HepG2 (cell line): ENCODE measurements around the gene CD320. TPM values are rescaled to one million over a fixed set of nuclear protein-coding genes. Genes with fewer than 3 reads are reported as not detected.

Source experiments
- CSRNP1 ChIP-seq: sonication (generic); formaldehyde crosslinking; IDR thresholded peaks from 2 replicates; pipeline ENCODE4 v1.8.1; 2023; ENCODE audit warnings: mild to moderate bottlenecking, missing genetic modification reagents
- FOXO4 ChIP-seq: sonication (generic); formaldehyde crosslinking; conservative IDR thresholded peaks from 2 replicates; pipeline ENCODE4 v1.8.1; 2023; ENCODE audit warnings: missing genetic modification reagents
- HMGA1 ChIP-seq: sonication (generic); formaldehyde crosslinking; conservative IDR thresholded peaks from 2 replicates; pipeline ENCODE4 v1.4.0; 2020; ENCODE audit warnings: missing genetic modification reagents
- KLF16 ChIP-seq, 2 experiments: sonication (generic) in 1 of 2; formaldehyde crosslinking in 1 of 2; IDR thresholded peaks; 2 replicates each; pipeline versions ENCODE4 v1.6.1 to v1.8.0; 2016 to 2023; ENCODE audit warnings: missing genetic modification reagents in 2 of 2, missing compliant biosample characterization in 1 of 2
- POGK ChIP-seq: sonication (generic); formaldehyde crosslinking; conservative IDR thresholded peaks from 2 replicates; pipeline ENCODE4 v1.8.0; 2022; ENCODE audit warnings: mild to moderate bottlenecking, moderate library complexity, missing genetic modification reagents
- REST ChIP-seq, 2 experiments: IDR thresholded peaks; 2 replicates each; pipeline ENCODE4 v1.6.1; 2011 to 2012; ENCODE audit warnings: low read length in 2 of 2, borderline replicate concordance in 1 of 2, low read depth in 1 of 2, mild to moderate bottlenecking in 1 of 2, moderate library complexity in 1 of 2
- SAFB2 ChIP-seq: sonication (generic); formaldehyde crosslinking; IDR thresholded peaks from 2 replicates; pipeline ENCODE4 v1.5.1; 2020; ENCODE audit warnings: missing genetic modification reagents, low read depth, mild to moderate bottlenecking, borderline replicate concordance
- TAF15 ChIP-seq: fragments of 200-400 bp; formaldehyde crosslinking; IDR thresholded peaks from one replicate; pipeline ENCODE4 v1.6.1; 2018; ENCODE audit warnings: mild to moderate bottlenecking, low read depth, low read length; ENCODE audit not compliant: poor library complexity, severe bottlenecking
- ZBED4 ChIP-seq: sonication (generic); formaldehyde crosslinking; IDR thresholded peaks from 2 replicates; pipeline ENCODE4 v1.4.0; 2020; ENCODE audit warnings: missing genetic modification reagents, borderline replicate concordance
- polyA plus RNA-seq, 8 experiments: library from polyadenylated mRNA; depleted of rRNA in 3 of 8; stranded (reverse) in 7 of 8; unstranded in 1 of 8; fragments of >200 nt; fragmentation: Illumina TruSeq in 4 of 8; extraction: Trizol in 4 of 8; gene quantifications; 2 replicates each; pipeline versions ENCODE4 v1.2.1 to v1.2.3, GENCODE V29; 2011 to 2016; ENCODE audit warnings: low read depth in 4 of 8, missing spikeins in 1 of 8, mixed read lengths in 1 of 8; ENCODE audit not compliant: insufficient read depth in 1 of 8
- total RNA-seq, 5 experiments: library from RNA; depleted of rRNA; stranded (reverse); fragments of >200 nt; fragmentation: Illumina TruSeq; extraction: Trizol; gene quantifications; 2 replicates each; pipeline ENCODE4 v1.2.3, GENCODE V29; 2016; ENCODE audit warnings: low read depth in 1 of 5

CD320 gene
- total and polyA plus RNA-seq, 2 of the 13 experiments (the other 11 are each of a cell fraction or from before 2014, with no cell fraction given), result 83.1 to 99.9 TPM

GRCh38 chr19:8307400-8307964, 676 bp downstream of the CD320 start (continued):
- TF ChIP-seq ZBED4 (CRISPR knock-in tag) (no peak), SAFB2 (0 out of 2 replicates have a peak, but pooled peaks have one; percentile 11), FOXO4 (CRISPR knock-in tag) (no peak; the same call in 1 of the 2 replicates), KLF16 (CRISPR knock-in tag; IDR thresholded peaks at IDR 0.05) (no peak), POGK (CRISPR knock-in tag) (no peak), REST (IDR thresholded peaks at IDR 0.05; ENCODE audit: borderline replicate concordance in 1 of 2, low read depth in 1 of 2, low read length in 2 of 2) (no peak), HMGA1 (CRISPR knock-in tag) (no peak), CSRNP1 (no peak), TAF15 (no peak)
